Measurements from ENCODE around the gene SLC2A9. TPM values are rescaled to one million over a fixed set of nuclear protein-coding genes. Genes with fewer than 3 reads are reported as not detected.
A peak's percentile ranks its signal among the peaks of the same experiment; 100 is the strongest.

SLC2A9 gene
- total and polyA plus RNA-seq, 2 of the 13 experiments (the other 11 are each of a cell fraction or from before 2014, with no cell fraction given) = 36.2 to 42.3 TPM

- TF ChIP-seq HMGXB3 (CRISPR knock-in tag; IDR thresholded peaks at IDR 0.05; ENCODE audit: borderline replicate concordance) (no peak), ZBTB3 (CRISPR knock-in tag; IDR thresholded peaks at IDR 0.05; ENCODE audit: borderline replicate concordance, low read depth) (no peak), PHF20 (CRISPR knock-in tag; IDR thresholded peaks at IDR 0.05) (no peak), ZMYM2 (CRISPR knock-in tag; IDR thresholded peaks at IDR 0.05) (no peak), LBX2 (CRISPR knock-in tag; IDR thresholded peaks at IDR 0.05; ENCODE audit: borderline replicate concordance) (no peak), ZNF468 (CRISPR knock-in tag; IDR thresholded peaks at IDR 0.05) (no peak), ZBTB34 (CRISPR knock-in tag; IDR thresholded peaks at IDR 0.05) (no peak), REXO4 (CRISPR knock-in tag; IDR thresholded peaks at IDR 0.05; ENCODE audit: borderline replicate concordance) (no peak), GATAD2A (CRISPR knock-in tag; IDR thresholded peaks at IDR 0.05) (no peak), JUND (CRISPR knock-in tag; IDR thresholded peaks at IDR 0.05) (no peak), ZNF276 (CRISPR knock-in tag; IDR thresholded peaks at IDR 0.05; ENCODE audit: low read depth) (no peak), ZNF263 (CRISPR knock-in tag; IDR thresholded peaks at IDR 0.05) (no peak), ZMAT5 (CRISPR knock-in tag; IDR thresholded peaks at IDR 0.05; ENCODE audit: borderline replicate concordance, low read depth) (no peak), ATF7-NPFF (CRISPR knock-in tag; IDR thresholded peaks at IDR 0.05; ENCODE audit: low read depth) (no peak), ZNF598 (CRISPR knock-in tag; IDR thresholded peaks at IDR 0.05; ENCODE audit: borderline replicate concordance) (0 out of 2 replicates have a peak, but pooled peaks have one; percentile 71), FOXA1 (IDR thresholded peaks at IDR 0.05) (no peak), FOXA1 (CRISPR knock-in tag; IDR thresholded peaks at IDR 0.05) (no peak), ZNF557 (CRISPR knock-in tag; IDR thresholded peaks at IDR 0.05) (no peak), SYNCRIP (IDR thresholded peaks at IDR 0.05; ENCODE audit: insufficient read depth, low read depth, low read length) (no peak), POLR2A (IDR thresholded peaks at IDR 0.05; ENCODE audit: insufficient read depth in 1 of 2, low read depth in 2 of 2, low read length in 2 of 2) (no peak), ZNF556 (CRISPR knock-in tag; IDR thresholded peaks at IDR 0.05; ENCODE audit: borderline replicate concordance) (0 out of 2 replicates have a peak, but pooled peaks have one; percentile 34)
Measured at GRCh38 chr4:10019521-10020051, 1.7 kb downstream of the SLC2A9 start (continued).

All from HepG2 (cell line).